ENCODE results near the gene KDM4C. TPM values are rescaled to one million over a fixed set of nuclear protein-coding genes. Genes with fewer than 3 reads are reported as not detected.
"Not testable (repeated sequence)": the region's sequence is repeated elsewhere in the genome, so short reads cannot be mapped to it uniquely, and the experiment has no call there.

KDM4C gene
- total and polyA plus RNA-seq, 2 donors (not counting 1 experiment from before 2014, with no cell fraction given), result 13.0 to 39.0 TPM

- Histone ChIP-seq H3K4me2 (ENCODE audit: extremely low read depth, insufficient read depth, low read length) (no peak overlapping the region), H3K4me1 (ENCODE audit: control insufficient read depth, extremely low read depth, insufficient read depth, low read length) (no peaks in the 10 kb centered on the region), H3K27me3 (ENCODE audit: control insufficient read depth, insufficient read depth, low read length) (no peaks in the 10 kb centered on the region), H3K79me2 (ENCODE audit: control insufficient read depth, insufficient read depth, low read length) (peaks cover 22% of the 10 kb centered on the region), H3K36me3 (ENCODE audit: control insufficient read depth, insufficient read depth, low read length) (no peaks in the 10 kb centered on the region), H3K9ac (ENCODE audit: insufficient read depth, low read length) (no peak overlapping the region), H4K20me1 (ENCODE audit: control insufficient read depth, extremely low read depth, insufficient read depth, low read length) (no peaks in the 10 kb centered on the region), H3K4me3 (replicated peaks in 1 of 4; ENCODE audit: control extremely low read depth in 1 of 4, insufficient read depth in 1 of 4, low read depth in 3 of 4, low read length in 4 of 4) (no peak overlapping the region), H3K9me3 (ENCODE audit: control insufficient read depth, insufficient read depth, low read depth, low read length) (no peaks in the 10 kb centered on the region), H2AFZ (ENCODE audit: low read length) (no peak overlapping the region), H3K27ac (ENCODE audit: insufficient read depth, low read length) (no peak overlapping the region)
- TF ChIP-seq EZH2 (IDR thresholded peaks at IDR 0.05; ENCODE audit: low read length, missing control alignments) (no peak), CTCF (conservative IDR thresholded peaks at IDR 0.05 in 1 of 2, IDR thresholded peaks at IDR 0.05 in 1 of 2; ENCODE audit: low read depth in 1 of 2, low read length in 2 of 2) (no peak)
- DNase-seq (ENCODE audit: low read depth in 2 of 2), result no peak
Measured at GRCh38 chr9:6766606-6767005, 8.8 kb downstream of the KDM4C start.

GRCh38 chr9:6768587-6768986, 10.8 kb downstream of the KDM4C start:
- not testable (repeated sequence) for H3K36me3 ChIP-seq (ENCODE audit: control insufficient read depth, insufficient read depth, low read length); H3K9me3 ChIP-seq (ENCODE audit: control insufficient read depth, insufficient read depth, low read depth, low read length); H3K4me2 ChIP-seq (ENCODE audit: extremely low read depth, insufficient read depth, low read length); H3K4me1 ChIP-seq (ENCODE audit: control insufficient read depth, extremely low read depth, insufficient read depth, low read length); H2AFZ ChIP-seq (ENCODE audit: low read length); H3K27ac ChIP-seq (ENCODE audit: insufficient read depth, low read length); DNase-seq (ENCODE audit: low read depth in 2 of 2); H3K4me3 ChIP-seq (replicated peaks in 1 of 4; ENCODE audit: control extremely low read depth in 1 of 4, insufficient read depth in 1 of 4, low read depth in 3 of 4, low read length in 4 of 4); H4K20me1 ChIP-seq (ENCODE audit: control insufficient read depth, extremely low read depth, insufficient read depth, low read length); H3K27me3 ChIP-seq (ENCODE audit: control insufficient read depth, insufficient read depth, low read length); H3K9ac ChIP-seq (ENCODE audit: insufficient read depth, low read length)
- H3K79me2 ChIP-seq (ENCODE audit: control insufficient read depth, insufficient read depth, low read length), result peaks cover 15% of the 10 kb centered on the region

GRCh38 chr9:6771722-6772121, 13.9 kb downstream of the KDM4C start:
- no peaks in the 10 kb centered on the region for H3K36me3 ChIP-seq (ENCODE audit: control insufficient read depth, insufficient read depth, low read length)
- no peak overlapping the region for H3K4me2 ChIP-seq (ENCODE audit: extremely low read depth, insufficient read depth, low read length)
- no peaks in the 10 kb centered on the region for H3K4me1 ChIP-seq (ENCODE audit: control insufficient read depth, extremely low read depth, insufficient read depth, low read length)
- no peak for DNase-seq (ENCODE audit: low read depth in 2 of 2)
- no peaks in the 10 kb centered on the region for H3K27me3 ChIP-seq (ENCODE audit: control insufficient read depth, insufficient read depth, low read length)
- H3K9me3 ChIP-seq (ENCODE audit: control insufficient read depth, insufficient read depth, low read depth, low read length), result no peaks in the 10 kb centered on the region
- no peaks in the 10 kb centered on the region for H4K20me1 ChIP-seq (ENCODE audit: control insufficient read depth, extremely low read depth, insufficient read depth, low read length)
- H3K4me3 ChIP-seq (replicated peaks in 1 of 4; ENCODE audit: control extremely low read depth in 1 of 4, insufficient read depth in 1 of 4, low read depth in 3 of 4, low read length in 4 of 4), result no peak overlapping the region
- H3K27ac ChIP-seq (ENCODE audit: insufficient read depth, low read length), result no peak overlapping the region
- TF ChIP-seq EZH2 (IDR thresholded peaks at IDR 0.05; ENCODE audit: low read length, missing control alignments), result no peak
- TF ChIP-seq CTCF (conservative IDR thresholded peaks at IDR 0.05 in 1 of 2, IDR thresholded peaks at IDR 0.05 in 1 of 2; ENCODE audit: low read depth in 1 of 2, low read length in 2 of 2), result no peak
- H3K79me2 ChIP-seq (ENCODE audit: control insufficient read depth, insufficient read depth, low read length), result peaks cover 6% of the 10 kb centered on the region
- no peak overlapping the region for H3K9ac ChIP-seq (ENCODE audit: insufficient read depth, low read length)
- no peak overlapping the region for H2AFZ ChIP-seq (ENCODE audit: low read length)
